WTC11 (cell line): ENCODE results near the gene RBM24. TPM values are rescaled to one million over a fixed set of nuclear protein-coding genes. Genes with fewer than 3 reads are reported as not detected.

ENCODE experiments used
- ATAC-seq: fragments of 200-7000 bp; cut with Tn5 transposase; 2 replicates; pipeline ENCODE4 v1.10.0; 2021; ENCODE audit warnings: mild to moderate bottlenecking, moderate library complexity
- CTCF ChIA-PET: fragments of 300-600 bp; sonication (Branson Sonifier 250); formaldehyde crosslinking; loops from one replicate; lab custom pipeline; 2021; ENCODE audit warnings: antibody characterized with exemption; lab: Charles Lee
- POLR2A ChIA-PET: fragments of 350-600 bp; sonication (Branson Sonifier 250); formaldehyde crosslinking; loops from one replicate; lab custom pipeline; 2021; ENCODE audit warnings: antibody characterized with exemption; lab: Charles Lee
- DNase-seq: peaks from one replicate; pipeline ENCODE4 v3.0.0; 2021; ENCODE audit warnings: low spot score
- H3K27ac Mint-ChIP-seq: 2 replicates; pipeline ENCODE4 v1.8.0; 2021; ENCODE audit warnings: mixed read lengths
- H3K27me3 Mint-ChIP-seq: 2 replicates; pipeline ENCODE4 v1.8.0; 2021; ENCODE audit warnings: low read depth, mild to moderate bottlenecking, moderate library complexity, mixed read lengths
- H3K36me3 Mint-ChIP-seq: 2 replicates; pipeline ENCODE4 v1.8.0; 2021; ENCODE audit warnings: mixed read lengths
- H3K4me1 Mint-ChIP-seq: 2 replicates; pipeline ENCODE4 v1.8.0; 2022; ENCODE audit warnings: mixed read lengths
- H3K4me3 Mint-ChIP-seq: 2 replicates; pipeline ENCODE4 v1.8.0; 2021; ENCODE audit warnings: mild to moderate bottlenecking, moderate library complexity, mixed read lengths
- H3K9me3 Mint-ChIP-seq: 2 replicates; pipeline ENCODE4 v1.8.0; 2021; ENCODE audit warnings: mixed read lengths
- ATF1 ChIP-seq: sonication (generic); formaldehyde crosslinking; IDR thresholded peaks from 2 replicates; pipeline ENCODE4 v1.8.1; 2023; ENCODE audit warnings: mild to moderate bottlenecking, moderate library complexity, missing genetic modification reagents
- CREM ChIP-seq: sonication (generic); formaldehyde crosslinking; IDR thresholded peaks from 2 replicates; pipeline ENCODE4 v1.8.1; 2022; ENCODE audit warnings: mild to moderate bottlenecking, missing genetic modification reagents, moderate library complexity
- ELF4 ChIP-seq: sonication (generic); formaldehyde crosslinking; IDR thresholded peaks from 2 replicates; pipeline ENCODE4 v1.8.1; 2022; ENCODE audit warnings: low read depth, mild to moderate bottlenecking, moderate library complexity, missing genetic modification reagents
- ETV6 ChIP-seq: sonication (generic); formaldehyde crosslinking; IDR thresholded peaks from 2 replicates; pipeline ENCODE4 v1.8.1; 2022; ENCODE audit warnings: mild to moderate bottlenecking, missing genetic modification reagents
- FOXP1 ChIP-seq: sonication (generic); formaldehyde crosslinking; IDR thresholded peaks from 2 replicates; pipeline ENCODE4 v1.8.0; 2022; ENCODE audit warnings: missing genetic modification reagents, mild to moderate bottlenecking, moderate library complexity, borderline replicate concordance
- IRF1 ChIP-seq: sonication (generic); formaldehyde crosslinking; IDR thresholded peaks from 2 replicates; pipeline ENCODE4 v1.8.0; 2023; ENCODE audit warnings: missing genetic modification reagents
- JUN ChIP-seq: sonication (generic); formaldehyde crosslinking; IDR thresholded peaks from 2 replicates; pipeline ENCODE4 v1.8.0; 2023; ENCODE audit warnings: mild to moderate bottlenecking, missing genetic modification reagents
- MXD4 ChIP-seq: fragments of 250-450 bp; sonication (Bioruptor Pico); IDR thresholded peaks from 2 replicates; pipeline ENCODE4 v1.8.0; 2021; ENCODE audit warnings: mild to moderate bottlenecking, moderate library complexity, borderline replicate concordance
- NFE2L1 ChIP-seq: sonication (generic); formaldehyde crosslinking; IDR thresholded peaks from 2 replicates; pipeline ENCODE4 v1.8.1; 2023; ENCODE audit warnings: missing genetic modification reagents
- RELA ChIP-seq: sonication (generic); formaldehyde crosslinking; IDR thresholded peaks from 2 replicates; pipeline ENCODE4 v1.8.1; 2022; ENCODE audit warnings: missing genetic modification reagents, mild to moderate bottlenecking, borderline replicate concordance
- RORB ChIP-seq: fragments of 250-450 bp; sonication (Bioruptor Pico); IDR thresholded peaks from 2 replicates; pipeline ENCODE4 v1.9.0; 2021; ENCODE audit warnings: mild to moderate bottlenecking
- SMAD3 ChIP-seq: sonication (generic); formaldehyde crosslinking; IDR thresholded peaks from 2 replicates; pipeline ENCODE4 v1.8.0; 2022; ENCODE audit warnings: missing genetic modification reagents, mild to moderate bottlenecking, borderline replicate concordance
- SP1 ChIP-seq: sonication (generic); formaldehyde crosslinking; conservative IDR thresholded peaks from 2 replicates; pipeline ENCODE4 v1.8.1; 2022; ENCODE audit warnings: missing genetic modification reagents
- STAT6 ChIP-seq: sonication (generic); formaldehyde crosslinking; conservative IDR thresholded peaks from 2 replicates; pipeline ENCODE4 v1.8.1; 2023; ENCODE audit warnings: mild to moderate bottlenecking, low read depth, missing genetic modification reagents, moderate library complexity
- USF2 ChIP-seq: sonication (generic); formaldehyde crosslinking; IDR thresholded peaks from 2 replicates; pipeline ENCODE4 v1.8.1; 2023; ENCODE audit warnings: mild to moderate bottlenecking, missing genetic modification reagents, moderate library complexity
- ZMAT4 ChIP-seq: fragments of 250-450 bp; sonication (Bioruptor Pico); IDR thresholded peaks from 2 replicates; pipeline ENCODE4 v1.9.0; 2021; ENCODE audit warnings: mild to moderate bottlenecking
- ZNF219 ChIP-seq: sonication (generic); formaldehyde crosslinking; IDR thresholded peaks from 2 replicates; pipeline ENCODE4 v1.8.0; 2023; ENCODE audit warnings: missing genetic modification reagents, mild to moderate bottlenecking, borderline replicate concordance
- ZNF423 ChIP-seq: fragments of 250-450 bp; sonication (Bioruptor Pico); IDR thresholded peaks from 2 replicates; pipeline ENCODE4 v2.1.2; 2022; ENCODE audit warnings: mild to moderate bottlenecking, moderate library complexity
- ZNF425 ChIP-seq: fragments of 250-450 bp; sonication (Bioruptor Pico); conservative IDR thresholded peaks from 2 replicates; pipeline ENCODE4 v1.9.0; 2021; ENCODE audit warnings: mild to moderate bottlenecking
- total RNA-seq: library from RNA; stranded (reverse); gene quantifications from 3 replicates; pipeline ENCODE4 v1.2.3, GENCODE V29; 2021
- TF ChIP-seq, protein P1 (sequence below): sonication (generic); formaldehyde crosslinking; IDR thresholded peaks from 2 replicates; pipeline ENCODE4 v1.8.0; 2022; ENCODE audit warnings: missing genetic modification reagents
- TF ChIP-seq, protein P2 (sequence below): sonication (generic); formaldehyde crosslinking; IDR thresholded peaks from 2 replicates; pipeline ENCODE4 v1.8.0; 2022; ENCODE audit warnings: mild to moderate bottlenecking, missing genetic modification reagents

Gene RBM24
- total RNA-seq, 1 experiment from 2014 or later: 0.63 TPM

- POLR2A ChIA-PET: interaction anchor here (0.9 kb wide), 1 partner anchor 81 kb away, joined by 3 read pairs; no protein-coding TSS in a partner anchor
- CTCF ChIA-PET: interaction anchor here (0.6 to 2.0 kb wide), 10 partner anchors 81 to 1291 kb away, joined by 3 to 16 read pairs (median 4); no protein-coding TSS in a partner anchor
- Mint-ChIP-seq H3K4me3 (peak overlapping the region; percentile 86), H3K4me1 (peaks cover 17% of the 10 kb centered on the region), H3K36me3 (no peaks in the 10 kb centered on the region), H3K27ac (no peak overlapping the region), H3K9me3 (no peaks in the 10 kb centered on the region), H3K27me3 (peaks cover 87% of the 10 kb centered on the region)
- peak; percentile 28 for ATAC-seq
- peak; percentile 28 for DNase-seq
- TF ChIP-seq JUN (no peak), ATF1 (CRISPR knock-in tag) (no peak), ZMAT4 (no peak), ETV6 (CRISPR knock-in tag) (0 out of 2 replicates have a peak, but pooled peaks have one; percentile 14), SMAD3 (CRISPR knock-in tag) (0 out of 2 replicates have a peak, but pooled peaks have one; percentile 37)
- TF ChIP-seq, protein P1, sequence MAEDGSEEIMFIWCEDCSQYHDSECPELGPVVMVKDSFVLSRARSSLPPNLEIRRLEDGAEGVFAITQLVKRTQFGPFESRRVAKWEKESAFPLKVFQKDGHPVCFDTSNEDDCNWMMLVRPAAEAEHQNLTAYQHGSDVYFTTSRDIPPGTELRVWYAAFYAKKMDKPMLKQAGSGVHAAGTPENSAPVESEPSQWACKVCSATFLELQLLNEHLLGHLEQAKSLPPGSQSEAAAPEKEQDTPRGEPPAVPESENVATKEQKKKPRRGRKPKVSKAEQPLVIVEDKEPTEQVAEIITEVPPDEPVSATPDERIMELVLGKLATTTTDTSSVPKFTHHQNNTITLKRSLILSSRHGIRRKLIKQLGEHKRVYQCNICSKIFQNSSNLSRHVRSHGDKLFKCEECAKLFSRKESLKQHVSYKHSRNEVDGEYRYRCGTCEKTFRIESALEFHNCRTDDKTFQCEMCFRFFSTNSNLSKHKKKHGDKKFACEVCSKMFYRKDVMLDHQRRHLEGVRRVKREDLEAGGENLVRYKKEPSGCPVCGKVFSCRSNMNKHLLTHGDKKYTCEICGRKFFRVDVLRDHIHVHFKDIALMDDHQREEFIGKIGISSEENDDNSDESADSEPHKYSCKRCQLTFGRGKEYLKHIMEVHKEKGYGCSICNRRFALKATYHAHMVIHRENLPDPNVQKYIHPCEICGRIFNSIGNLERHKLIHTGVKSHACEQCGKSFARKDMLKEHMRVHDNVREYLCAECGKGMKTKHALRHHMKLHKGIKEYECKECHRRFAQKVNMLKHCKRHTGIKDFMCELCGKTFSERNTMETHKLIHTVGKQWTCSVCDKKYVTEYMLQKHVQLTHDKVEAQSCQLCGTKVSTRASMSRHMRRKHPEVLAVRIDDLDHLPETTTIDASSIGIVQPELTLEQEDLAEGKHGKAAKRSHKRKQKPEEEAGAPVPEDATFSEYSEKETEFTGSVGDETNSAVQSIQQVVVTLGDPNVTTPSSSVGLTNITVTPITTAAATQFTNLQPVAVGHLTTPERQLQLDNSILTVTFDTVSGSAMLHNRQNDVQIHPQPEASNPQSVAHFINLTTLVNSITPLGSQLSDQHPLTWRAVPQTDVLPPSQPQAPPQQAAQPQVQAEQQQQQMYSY (CRISPR knock-in tag): 0 out of 2 replicates have a peak, but pooled peaks have one; percentile 23
- TF ChIP-seq, protein P2, sequence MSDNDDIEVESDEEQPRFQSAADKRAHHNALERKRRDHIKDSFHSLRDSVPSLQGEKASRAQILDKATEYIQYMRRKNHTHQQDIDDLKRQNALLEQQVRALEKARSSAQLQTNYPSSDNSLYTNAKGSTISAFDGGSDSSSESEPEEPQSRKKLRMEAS: peak; percentile 45; the same call in 1 of the 2 replicates
These were observed 628 bp downstream of the RBM24 start for GRCh38 chr6:17281497-17282481.

GRCh38 chr6:17283074-17283473 is 1.9 kb downstream of the RBM24 start:
- H3K4me1 Mint-ChIP-seq: peaks cover 17% of the 10 kb centered on the region
- H3K36me3 Mint-ChIP-seq: no peaks in the 10 kb centered on the region
- ChIA-PET CTCF (no interaction called here), POLR2A (no interaction called here)
- ATAC-seq: no peak
- H3K4me3 Mint-ChIP-seq: peak overlapping the region; percentile 64
- DNase-seq: no peak
- H3K27me3 Mint-ChIP-seq: peaks cover 74% of the 10 kb centered on the region
- H3K27ac Mint-ChIP-seq: no peak overlapping the region
- no peaks in the 10 kb centered on the region for H3K9me3 Mint-ChIP-seq
- no peak for TF ChIP-seq RORB (CRISPR knock-in tag)
- TF ChIP-seq, protein P2: no peak
- no peak for TF ChIP-seq CREM (CRISPR knock-in tag)
- no peak for TF ChIP-seq ELF4 (CRISPR knock-in tag)
- no peak for TF ChIP-seq RELA (CRISPR knock-in tag)
- no peak for TF ChIP-seq USF2 (CRISPR knock-in tag)
- TF ChIP-seq ZNF423: no peak
- no peak for TF ChIP-seq ZNF425 (CRISPR knock-in tag)
- no peak for TF ChIP-seq IRF1 (CRISPR knock-in tag)
- TF ChIP-seq ZNF219 (CRISPR knock-in tag): no peak
- TF ChIP-seq STAT6 (CRISPR knock-in tag): no peak
- no peak for TF ChIP-seq MXD4 (CRISPR knock-in tag)
- no peak for TF ChIP-seq NFE2L1
- no peak for TF ChIP-seq SP1 (CRISPR knock-in tag)
- TF ChIP-seq ATF1 (CRISPR knock-in tag): no peak
- no peak for TF ChIP-seq FOXP1 (CRISPR knock-in tag)
- TF ChIP-seq ZMAT4: no peak
